HEK293 (cell line): ENCODE data around the gene CHN1.

Source experiments
- CTCF ChIA-PET: fragments of 350-600 bp; formaldehyde crosslinking; extraction: SDS; loops from one replicate; lab custom pipeline; 2021; ENCODE audit warnings: antibody characterized with exemption; lab: Yijun Ruan, JAX
- POLR2A ChIA-PET: fragments of 300-600 bp; formaldehyde crosslinking; extraction: SDS; loops from one replicate; lab custom pipeline; 2020; ENCODE audit warnings: antibody characterized with exemption, inconsistent platforms; lab: Yijun Ruan, JAX
- H3K27ac ChIP-seq: fragments of 200-500 bp; sonication (Bioruptor generic); 2 replicates; pipeline ENCODE4 v1.5.1; 2014; ENCODE audit warnings: low read depth, low read length, control low read depth, inconsistent platforms; ENCODE audit errors: extremely low read depth
- H3K36me3 ChIP-seq, 2 experiments: fragments of 200-500 bp in 1 of 2; sonication (Bioruptor generic) in 1 of 2; 1 replicate in 1 of 2; 2 replicates in 1 of 2; pipeline ENCODE4 v1.5.1; 2014 to 2017; ENCODE audit warnings: inconsistent platforms in 2 of 2, low read length in 2 of 2; ENCODE audit not compliant: control insufficient read depth in 2 of 2, insufficient read depth in 1 of 2
- H3K4me1 ChIP-seq: fragments of 200-500 bp; sonication (Bioruptor generic); 2 replicates; pipeline ENCODE4 v1.5.1; 2014; ENCODE audit warnings: mild to moderate bottlenecking, low read length, inconsistent platforms; ENCODE audit not compliant: control insufficient read depth, insufficient read depth
- H3K4me3 ChIP-seq: 2 replicates; pipeline ENCODE4 v1.5.1; 2011; ENCODE audit warnings: low read depth, mild to moderate bottlenecking, control low read depth, low read length, moderate library complexity
- H3K9me3 ChIP-seq: fragments of 200-500 bp; sonication (Bioruptor generic); 2 replicates; pipeline ENCODE4 v1.5.1; 2014; ENCODE audit warnings: low read depth, low read length, inconsistent platforms; ENCODE audit not compliant: control insufficient read depth, insufficient read depth
- IKZF3 ChIP-seq: fragments of 450-650 bp; IDR thresholded peaks from 2 replicates; pipeline ENCODE4 v1.5.0; 2018; ENCODE audit warnings: missing biosample characterization, mild to moderate bottlenecking, missing genetic modification characterization, moderate library complexity
- INSM2 ChIP-seq: fragments of 450-650 bp; formaldehyde crosslinking; IDR thresholded peaks from 2 replicates; pipeline ENCODE4 v1.5.1; 2016; ENCODE audit warnings: missing biosample characterization, missing genetic modification characterization
- ZBTB11 ChIP-seq: fragments of 450-650 bp; formaldehyde crosslinking; conservative IDR thresholded peaks from 2 replicates; pipeline ENCODE4 v1.5.1; 2016; ENCODE audit warnings: low read depth, missing biosample characterization, missing genetic modification characterization
- ZNF121 ChIP-seq: fragments of 450-650 bp; formaldehyde crosslinking; IDR thresholded peaks from 2 replicates; pipeline ENCODE4 v1.5.1; 2016; ENCODE audit warnings: missing biosample characterization, missing genetic modification characterization
- ZNF341 ChIP-seq: fragments of 450-650 bp; formaldehyde crosslinking; IDR thresholded peaks from 2 replicates; pipeline ENCODE4; 2016; ENCODE audit warnings: low read depth, missing biosample characterization, missing genetic modification characterization
- ZNF362 ChIP-seq: fragments of 450-650 bp; formaldehyde crosslinking; IDR thresholded peaks from 2 replicates; pipeline ENCODE4 v1.5.1; 2016; ENCODE audit warnings: missing biosample characterization, missing genetic modification characterization
- ZNF416 ChIP-seq: fragments of 450-650 bp; formaldehyde crosslinking; IDR thresholded peaks from 2 replicates; pipeline ENCODE4 v1.5.1; 2016; ENCODE audit warnings: missing biosample characterization, missing genetic modification characterization
- ZNF549 ChIP-seq: fragments of 450-650 bp; IDR thresholded peaks from 2 replicates; pipeline ENCODE4 v1.5.1; 2018; ENCODE audit warnings: missing biosample characterization, missing genetic modification characterization, mild to moderate bottlenecking, inconsistent platforms, moderate library complexity
- ZNF626 ChIP-seq: fragments of 450-650 bp; sonication (Bioruptor Pico); formaldehyde crosslinking; IDR thresholded peaks from 2 replicates; pipeline ENCODE4 v1.5.1; 2018; ENCODE audit warnings: missing biosample characterization, missing genetic modification characterization, inconsistent platforms
- ZNF701 ChIP-seq: fragments of 450-650 bp; formaldehyde crosslinking; IDR thresholded peaks from 2 replicates; pipeline ENCODE4 v1.5.1; 2016; ENCODE audit warnings: missing biosample characterization, missing genetic modification characterization
- ZNF704 ChIP-seq: fragments of 450-650 bp; formaldehyde crosslinking; IDR thresholded peaks from 2 replicates; pipeline ENCODE4 v1.5.1; 2016; ENCODE audit warnings: missing biosample characterization, missing genetic modification characterization
- ZSCAN30 ChIP-seq: fragments of 450-650 bp; IDR thresholded peaks from 2 replicates; pipeline ENCODE4 v1.5.1; 2018; ENCODE audit warnings: missing biosample characterization, mild to moderate bottlenecking, missing genetic modification characterization, moderate library complexity
- ZSCAN5A ChIP-seq: fragments of 450-650 bp; formaldehyde crosslinking; IDR thresholded peaks from 2 replicates; pipeline ENCODE4 v1.5.1; 2016; ENCODE audit warnings: missing biosample characterization, missing genetic modification characterization

Gene CHN1

GRCh38 chr2:174929786-174930185 lies 75.4 kb downstream of the CHN1 start:
- Histone ChIP-seq H3K27ac (no peak overlapping the region), H3K4me1 (no peaks in the 10 kb centered on the region), H3K9me3 (no peaks in the 10 kb centered on the region), H3K4me3 (no peak overlapping the region)
- CTCF ChIA-PET: no interaction called here
- POLR2A ChIA-PET: no interaction called here
- no peak for TF ChIP-seq ZNF341 (tag by site-specific recombination)
- TF ChIP-seq ZNF549: no peak
- no peak for TF ChIP-seq ZNF416 (tag by site-specific recombination)
- TF ChIP-seq ZBTB11 (tag by site-specific recombination): no peak
- no peak for TF ChIP-seq IKZF3 (tag by site-specific recombination)
- no peak for TF ChIP-seq ZNF121 (tag by site-specific recombination)
- no peak for TF ChIP-seq ZNF362
- TF ChIP-seq, all 188 proteins: peak for 0
- H3K36me3 ChIP-seq: no peaks in the 10 kb centered on the region; a peak in 1 of 3 replicates

GRCh38 chr2:174925046-174925784 lies 80.0 kb downstream of the CHN1 start:
- Histone ChIP-seq H3K36me3 (no peaks in the 10 kb centered on the region), H3K27ac (no peak overlapping the region), H3K4me1 (no peaks in the 10 kb centered on the region), H3K9me3 (no peaks in the 10 kb centered on the region), H3K4me3 (no peak overlapping the region)
- CTCF ChIA-PET: interaction anchor here (0.8 kb wide), 1 partner anchor 48 kb away, joined by 5 read pairs; no protein-coding TSS in a partner anchor
- TF ChIP-seq ZSCAN5A (tag by site-specific recombination): no peak
- TF ChIP-seq ZSCAN30 (tag by site-specific recombination): no peak
- no peak for TF ChIP-seq INSM2 (tag by site-specific recombination)
- TF ChIP-seq ZNF626 (tag by site-specific recombination): no peak
- no peak for TF ChIP-seq ZNF701 (tag by site-specific recombination)
- no peak for TF ChIP-seq ZNF704 (tag by site-specific recombination)
- POLR2A ChIA-PET: no interaction called here
